Sigmoid colon (tissue), 7 donors: Measurements from ENCODE around the gene MYBBP1A. TPM values are rescaled to one million over a fixed set of nuclear protein-coding genes. Genes with fewer than 3 reads are reported as not detected.

Source experiments
- DNase-seq: peaks from one replicate; pipeline ENCODE4 v3.0.0-alpha.2; 2019
- H3K27ac ChIP-seq, 4 donors: fragments of 200-600 bp; sonication (generic); one replicate each; pipeline ENCODE4 v1.5.1; 2016 to 2019; ENCODE audit warnings: mild to moderate bottlenecking in 1 of 4
- H3K27me3 ChIP-seq, 3 donors: fragments of 200-600 bp; sonication (generic); one replicate each; pipeline ENCODE4 v1.5.1; 2019; ENCODE audit warnings: mild to moderate bottlenecking in 1 of 3
- H3K36me3 ChIP-seq, 4 donors: fragments of 200-600 bp; sonication (generic); one replicate each; pipeline ENCODE4 v1.5.1; 2016 to 2019
- H3K4me1 ChIP-seq, 4 donors: fragments of 200-600 bp; sonication (generic); one replicate each; pipeline ENCODE4 v1.5.1; 2017 to 2019
- H3K4me3 ChIP-seq, 4 donors: fragments of 200-600 bp; sonication (generic); one replicate each; pipeline ENCODE4 v1.5.1; 2017 to 2019; ENCODE audit warnings: mild to moderate bottlenecking in 2 of 4, moderate library complexity in 1 of 4
- H3K9me3 ChIP-seq, 4 donors: fragments of 200-600 bp in 3 of 4; sonication (generic) in 3 of 4; one replicate each; pipeline versions ENCODE4 v1.5.1 to v1.6.1; 2013 to 2019
- CTCF ChIP-seq, 4 experiments: fragments of 450-650 bp in 3 of 4; fragments of 200-600 bp in 1 of 4; IDR thresholded peaks; one replicate each; pipeline ENCODE4 v1.5.1; 2016 to 2019; ENCODE audit warnings: antibody characterized with exemption in 4 of 4, mild to moderate bottlenecking in 3 of 4, moderate library complexity in 2 of 4
- EP300 ChIP-seq, 4 donors: sonication (generic); formaldehyde crosslinking; IDR thresholded peaks; one replicate each; pipeline ENCODE4 v1.6.1; 2017; ENCODE audit warnings: antibody characterized with exemption in 4 of 4
- POLR2A ChIP-seq, 2 donors: fragments of 450-650 bp; IDR thresholded peaks; one replicate each; pipeline ENCODE4 v1.6.1; 2016; ENCODE audit warnings: antibody characterized with exemption in 2 of 2, mild to moderate bottlenecking in 2 of 2, moderate library complexity in 2 of 2
- POLR2AphosphoS5 ChIP-seq, 4 donors: sonication (generic); formaldehyde crosslinking; IDR thresholded peaks; one replicate each; pipeline ENCODE4 v1.6.1; 2017; ENCODE audit warnings: antibody characterized with exemption in 4 of 4
- WGBS, 2 donors: extraction: QIAGEN DNeasy Blood & Tissue Kit; methylation state at CpG; one replicate each; pipeline ENCODE4 v1.1.7; 2013; 5-methylcytosine and 5-hydroxymethylcytosine counted together
- intact Hi-C: fragments of 100-400 bp; cut with DNase I; formaldehyde crosslinking; loops from one replicate; pipeline ENCODE4 v1.15.1; 2023
- polyA plus RNA-seq, 3 donors: library from polyadenylated mRNA; stranded (reverse); fragments of 200-250 nt; gene quantifications; one replicate each; pipeline ENCODE4 v1.2.3, GENCODE V29; 2013
- total RNA-seq, 4 donors: library from RNA; depleted of rRNA; stranded (reverse); fragments of >200 nt; gene quantifications; one replicate each; pipeline ENCODE4 v1.1.0, GENCODE V29; 2016
- donor health status: healthy with polysubstance abuse.
- donor health status: Bipolar disorder and iron deficiency.
- donor health status: healthy.

The MYBBP1A gene
- total and polyA plus RNA-seq, 7 donors: 6.6 to 44.5 (median 25.8) TPM

GRCh38 chr17:4507361-4508111, 47.6 kb downstream of the MYBBP1A start:
- intact Hi-C loops: no loop called here
- H3K27ac ChIP-seq: peak overlapping the region in 1 of 4 donors; percentile 21

GRCh38 chr17:4506892-4507291, 48.3 kb downstream of the MYBBP1A start:
- intact Hi-C loops: no loop called here
- WGBS, 2 donors: 82 to 94% methylated on average over 8 of the region's 8 CpGs
- H3K27me3 ChIP-seq: peaks cover 0 to 55% (median 26%) of the 10 kb centered on the region in 3 donors

More at GRCh38 chr17:4507361-4508111, 47.6 kb downstream of the MYBBP1A start:
- Histone ChIP-seq H3K4me1 (peaks cover 0 to 4% (median 0%) of the 10 kb centered on the region in 4 donors), H3K36me3 (no peaks in the 10 kb centered on the region), H3K27me3 (peaks cover 0 to 49% (median 20%) of the 10 kb centered on the region in 3 donors), H3K9me3 (no peaks in the 10 kb centered on the region), H3K4me3 (no peak overlapping the region)
- DNase-seq: no peak
- 82 to 86% methylated on average over 8 of the region's 8 CpGs for WGBS, 2 donors
- no peak for TF ChIP-seq POLR2A (IDR thresholded peaks at IDR 0.05)
- no peak for TF ChIP-seq EP300 (IDR thresholded peaks at IDR 0.05)
- TF ChIP-seq CTCF (IDR thresholded peaks at IDR 0.05): no peak
- no peak for TF ChIP-seq POLR2AphosphoS5 (IDR thresholded peaks at IDR 0.05)

GRCh38 chr17:4506175-4506813, 48.9 kb downstream of the MYBBP1A start:
- no peaks in the 10 kb centered on the region for H3K36me3 ChIP-seq
- no peak for TF ChIP-seq CTCF (IDR thresholded peaks at IDR 0.05)
- no peak for TF ChIP-seq POLR2AphosphoS5 (IDR thresholded peaks at IDR 0.05)
- TF ChIP-seq EP300 (IDR thresholded peaks at IDR 0.05): no peak
- no peak for TF ChIP-seq POLR2A (IDR thresholded peaks at IDR 0.05)
- H3K9me3 ChIP-seq: no peaks in the 10 kb centered on the region
- intact Hi-C loops: no loop called here
- peak overlapping the region in 1 of 4 donors; percentile 21 for H3K27ac ChIP-seq
- no peak overlapping the region for H3K4me3 ChIP-seq
- 51 to 63% methylated on average over 13 of the region's 13 CpGs for WGBS, 2 donors
- DNase-seq: no peak
- H3K4me1 ChIP-seq: peaks cover 0 to 4% (median 0%) of the 10 kb centered on the region in 4 donors
- peaks cover 4 to 61% (median 31%) of the 10 kb centered on the region in 3 donors for H3K27me3 ChIP-seq

More at GRCh38 chr17:4506892-4507291, 48.3 kb downstream of the MYBBP1A start:
- TF ChIP-seq EP300 (IDR thresholded peaks at IDR 0.05) (no peak), POLR2AphosphoS5 (IDR thresholded peaks at IDR 0.05) (no peak), POLR2A (IDR thresholded peaks at IDR 0.05) (no peak), CTCF (IDR thresholded peaks at IDR 0.05) (no peak)
- no peak for DNase-seq
- Histone ChIP-seq H3K9me3 (no peaks in the 10 kb centered on the region), H3K4me1 (peaks cover 0 to 4% (median 0%) of the 10 kb centered on the region in 4 donors), H3K4me3 (no peak overlapping the region), H3K27ac (peak overlapping the region in 1 of 4 donors; percentile 21), H3K36me3 (no peaks in the 10 kb centered on the region)

- H3K27ac ChIP-seq: peak overlapping the region in 1 of 4 donors; percentile 21
- peaks cover 0 to 8% (median 2%) of the 10 kb centered on the region in 4 donors for H3K4me1 ChIP-seq
- no peaks in the 10 kb centered on the region for H3K9me3 ChIP-seq
- 92 to 94% methylated on average over 5 of the region's 5 CpGs for WGBS, 2 donors
- H3K36me3 ChIP-seq: no peaks in the 10 kb centered on the region
- no peak for DNase-seq
- intact Hi-C loops: no loop called here
- H3K27me3 ChIP-seq: peaks cover 11 to 72% (median 41%) of the 10 kb centered on the region in 3 donors
- no peak for TF ChIP-seq POLR2AphosphoS5 (IDR thresholded peaks at IDR 0.05)
- TF ChIP-seq EP300 (IDR thresholded peaks at IDR 0.05): no peak
- TF ChIP-seq POLR2A (IDR thresholded peaks at IDR 0.05): no peak
- TF ChIP-seq CTCF (IDR thresholded peaks at IDR 0.05): no peak
- no peak overlapping the region for H3K4me3 ChIP-seq
These were observed 50.0 kb downstream of the MYBBP1A start for GRCh38 chr17:4505187-4505586.
